Sigmoid colon (tissue), 7 donors: ENCODE measurements around the gene STRN4. TPM values are rescaled to one million over a fixed set of nuclear protein-coding genes. Genes with fewer than 3 reads are reported as not detected.
A peak's percentile ranks its signal among the peaks of the same experiment; 100 is the strongest.

Experiments used
- DNase-seq: peaks from one replicate; pipeline ENCODE4 v3.0.0-alpha.2; 2019
- H3K27ac ChIP-seq, 4 donors: fragments of 200-600 bp; sonication (generic); one replicate each; pipeline ENCODE4 v1.5.1; 2016 to 2019; ENCODE audit warnings: mild to moderate bottlenecking in 1 of 4
- H3K27me3 ChIP-seq, 3 donors: fragments of 200-600 bp; sonication (generic); one replicate each; pipeline ENCODE4 v1.5.1; 2019; ENCODE audit warnings: mild to moderate bottlenecking in 1 of 3
- H3K36me3 ChIP-seq, 4 donors: fragments of 200-600 bp; sonication (generic); one replicate each; pipeline ENCODE4 v1.5.1; 2016 to 2019
- H3K4me1 ChIP-seq, 4 donors: fragments of 200-600 bp; sonication (generic); one replicate each; pipeline ENCODE4 v1.5.1; 2017 to 2019
- H3K4me3 ChIP-seq, 4 donors: fragments of 200-600 bp; sonication (generic); one replicate each; pipeline ENCODE4 v1.5.1; 2017 to 2019; ENCODE audit warnings: mild to moderate bottlenecking in 2 of 4, moderate library complexity in 1 of 4
- H3K9me3 ChIP-seq, 4 donors: fragments of 200-600 bp in 3 of 4; sonication (generic) in 3 of 4; one replicate each; pipeline versions ENCODE4 v1.5.1 to v1.6.1; 2013 to 2019
- EP300 ChIP-seq, 4 donors: sonication (generic); formaldehyde crosslinking; IDR thresholded peaks; one replicate each; pipeline ENCODE4 v1.6.1; 2017; ENCODE audit warnings: antibody characterized with exemption in 4 of 4
- POLR2A ChIP-seq, 2 donors: fragments of 450-650 bp; IDR thresholded peaks; one replicate each; pipeline ENCODE4 v1.6.1; 2016; ENCODE audit warnings: antibody characterized with exemption in 2 of 2, mild to moderate bottlenecking in 2 of 2, moderate library complexity in 2 of 2
- POLR2AphosphoS5 ChIP-seq, 4 donors: sonication (generic); formaldehyde crosslinking; IDR thresholded peaks; one replicate each; pipeline ENCODE4 v1.6.1; 2017; ENCODE audit warnings: antibody characterized with exemption in 4 of 4
- WGBS, 2 donors: extraction: QIAGEN DNeasy Blood & Tissue Kit; methylation state at CpG; one replicate each; pipeline ENCODE4 v1.1.7; 2013; 5-methylcytosine and 5-hydroxymethylcytosine counted together
- intact Hi-C: fragments of 100-400 bp; cut with DNase I; formaldehyde crosslinking; loops from one replicate; pipeline ENCODE4 v1.15.1; 2023
- polyA plus RNA-seq, 3 donors: library from polyadenylated mRNA; stranded (reverse); fragments of 200-250 nt; gene quantifications; one replicate each; pipeline ENCODE4 v1.2.3, GENCODE V29; 2013
- total RNA-seq, 4 donors: library from RNA; depleted of rRNA; stranded (reverse); fragments of >200 nt; gene quantifications; one replicate each; pipeline ENCODE4 v1.1.0, GENCODE V29; 2016
- TF ChIP-seq, protein P1 (sequence below), 4 experiments: fragments of 450-650 bp in 3 of 4; fragments of 200-600 bp in 1 of 4; IDR thresholded peaks; one replicate each; pipeline ENCODE4 v1.5.1; 2016 to 2019; ENCODE audit warnings: antibody characterized with exemption in 4 of 4, mild to moderate bottlenecking in 3 of 4, moderate library complexity in 2 of 4
- donor health status: healthy with polysubstance abuse.
- donor health status: Bipolar disorder and iron deficiency.
- donor health status: healthy.

The STRN4 gene
- 10 to 100 TPM; 42.5 to 62.6 (median 49.7) TPM for total RNA-seq
- polyA plus RNA-seq, result 10 to 100 TPM; 45.0 to 63.4 (median 51.8) TPM

DNA sequence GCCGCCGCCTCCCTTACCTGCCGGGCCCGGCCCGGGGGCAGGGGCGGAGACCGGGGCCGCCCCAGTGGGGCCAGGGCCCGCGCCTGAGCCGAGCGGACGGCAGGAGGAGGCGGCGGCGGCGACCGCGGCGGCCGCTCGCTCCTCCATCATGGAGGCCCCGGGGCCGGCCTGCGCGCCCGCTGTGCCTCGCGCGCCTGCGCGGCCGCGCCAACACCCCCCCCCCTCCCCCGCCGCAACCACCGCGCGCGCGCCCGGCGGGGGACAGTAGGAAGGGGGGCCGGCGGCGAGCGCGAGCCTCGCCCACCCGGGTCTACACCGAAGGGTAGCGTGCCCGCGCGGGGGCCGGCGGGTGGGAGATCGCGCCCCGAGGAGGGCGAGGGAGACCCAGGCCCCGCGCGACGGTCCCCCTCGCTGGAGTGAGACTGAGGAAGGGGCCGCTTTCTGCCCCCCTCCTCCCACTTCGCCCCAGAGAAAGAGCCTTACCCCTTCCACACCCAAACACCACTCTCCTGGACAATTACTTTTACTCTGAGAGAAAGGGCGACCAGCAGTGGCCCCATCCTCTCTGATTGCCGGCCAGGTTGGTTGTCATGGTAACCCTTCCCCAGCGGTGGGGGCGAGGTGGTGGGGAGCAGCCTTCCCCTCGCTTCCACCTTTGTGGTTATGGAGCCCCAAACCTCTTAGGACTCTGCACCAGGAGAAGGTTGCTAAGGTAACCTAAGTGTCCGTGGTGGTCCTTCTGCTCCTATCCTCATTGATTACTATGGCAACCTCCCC is at the start of gene STRN4:
Gene STRN4, minus strand, starts transcription at position 170 of the 777 bp plus-strand sequence. Its CDS starts 20 bp downstream, at position 150.
- peak in 2 of 4 donors; percentile 36 to 43 for TF ChIP-seq POLR2AphosphoS5 (IDR thresholded peaks at IDR 0.05)
- TF ChIP-seq, protein P1, sequence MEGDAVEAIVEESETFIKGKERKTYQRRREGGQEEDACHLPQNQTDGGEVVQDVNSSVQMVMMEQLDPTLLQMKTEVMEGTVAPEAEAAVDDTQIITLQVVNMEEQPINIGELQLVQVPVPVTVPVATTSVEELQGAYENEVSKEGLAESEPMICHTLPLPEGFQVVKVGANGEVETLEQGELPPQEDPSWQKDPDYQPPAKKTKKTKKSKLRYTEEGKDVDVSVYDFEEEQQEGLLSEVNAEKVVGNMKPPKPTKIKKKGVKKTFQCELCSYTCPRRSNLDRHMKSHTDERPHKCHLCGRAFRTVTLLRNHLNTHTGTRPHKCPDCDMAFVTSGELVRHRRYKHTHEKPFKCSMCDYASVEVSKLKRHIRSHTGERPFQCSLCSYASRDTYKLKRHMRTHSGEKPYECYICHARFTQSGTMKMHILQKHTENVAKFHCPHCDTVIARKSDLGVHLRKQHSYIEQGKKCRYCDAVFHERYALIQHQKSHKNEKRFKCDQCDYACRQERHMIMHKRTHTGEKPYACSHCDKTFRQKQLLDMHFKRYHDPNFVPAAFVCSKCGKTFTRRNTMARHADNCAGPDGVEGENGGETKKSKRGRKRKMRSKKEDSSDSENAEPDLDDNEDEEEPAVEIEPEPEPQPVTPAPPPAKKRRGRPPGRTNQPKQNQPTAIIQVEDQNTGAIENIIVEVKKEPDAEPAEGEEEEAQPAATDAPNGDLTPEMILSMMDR (IDR thresholded peaks at IDR 0.05), result no peak
- H3K9me3 ChIP-seq, result no peaks in the 10 kb centered on the region
- no peaks in the 10 kb centered on the region for H3K27me3 ChIP-seq
- no peak for DNase-seq
- intact Hi-C loops, result loop anchor here (5.0 kb wide), 1 partner anchor 44 kb away; no protein-coding TSS in a partner anchor
- H3K27ac ChIP-seq, result peak within 1 kb of the TSS; percentile 86 to 97 (median 92)
- 1% methylated on average over 74 of the region's 74 CpGs for WGBS, 2 donors
- H3K4me3 ChIP-seq, result peak within 1 kb of the TSS; percentile 73 to 100 (median 96)
- peaks cover 0 to 49% (median 45%) of the 10 kb centered on the region in 4 donors for H3K4me1 ChIP-seq
- peaks cover 0 to 22% (median 5%) of the 10 kb centered on the region in 4 donors for H3K36me3 ChIP-seq

- Histone ChIP-seq H3K27ac (no peak overlapping the region), H3K36me3 (no peaks in the 10 kb centered on the region), H3K4me1 (peaks cover 0 to 20% (median 13%) of the 10 kb centered on the region in 4 donors), H3K9me3 (no peaks in the 10 kb centered on the region), H3K4me3 (no peak overlapping the region), H3K27me3 (no peaks in the 10 kb centered on the region)
- no peak for DNase-seq
- TF ChIP-seq EP300 (IDR thresholded peaks at IDR 0.05) (no peak), POLR2A (IDR thresholded peaks at IDR 0.05) (no peak), POLR2AphosphoS5 (IDR thresholded peaks at IDR 0.05) (no peak)
- TF ChIP-seq, protein P1 (IDR thresholded peaks at IDR 0.05), result no peak
- intact Hi-C loops, result no loop called here
- WGBS, 2 donors, result 40 to 71% methylated on average over 5 of the region's 5 CpGs
Observed at GRCh38 chr19:46791944-46792343, 45.7 kb upstream of the STRN4 start.

DNA sequence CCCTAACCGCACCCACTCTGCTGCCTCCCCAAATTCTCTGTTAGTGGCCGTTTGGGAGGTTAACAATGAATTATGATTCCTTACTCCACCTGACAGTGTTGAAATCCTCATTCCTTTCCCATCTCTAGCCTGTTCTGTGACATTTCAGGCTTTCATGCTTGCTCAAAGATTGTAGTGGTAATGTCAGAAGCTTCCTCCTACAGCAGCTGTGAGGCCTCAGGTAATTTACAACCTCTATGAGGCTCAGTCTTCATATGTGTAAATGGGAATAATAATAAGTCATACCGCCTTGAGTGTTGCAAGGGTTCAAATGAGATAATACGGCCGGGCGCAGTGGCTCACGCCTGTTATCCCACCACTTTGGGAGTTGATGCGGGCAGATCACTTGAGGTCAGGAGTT is 43.1 kb upstream of the STRN4 start:
- no peak for TF ChIP-seq POLR2AphosphoS5 (IDR thresholded peaks at IDR 0.05)
- no peak for TF ChIP-seq EP300 (IDR thresholded peaks at IDR 0.05)
- no peak for TF ChIP-seq POLR2A (IDR thresholded peaks at IDR 0.05)
- TF ChIP-seq, protein P1 (IDR thresholded peaks at IDR 0.05), result no peak
- intact Hi-C loops, result loop anchor here (10.0 kb wide), 1 partner anchor 45 kb away; no protein-coding TSS in a partner anchor
- no peaks in the 10 kb centered on the region for H3K36me3 ChIP-seq

DNA sequence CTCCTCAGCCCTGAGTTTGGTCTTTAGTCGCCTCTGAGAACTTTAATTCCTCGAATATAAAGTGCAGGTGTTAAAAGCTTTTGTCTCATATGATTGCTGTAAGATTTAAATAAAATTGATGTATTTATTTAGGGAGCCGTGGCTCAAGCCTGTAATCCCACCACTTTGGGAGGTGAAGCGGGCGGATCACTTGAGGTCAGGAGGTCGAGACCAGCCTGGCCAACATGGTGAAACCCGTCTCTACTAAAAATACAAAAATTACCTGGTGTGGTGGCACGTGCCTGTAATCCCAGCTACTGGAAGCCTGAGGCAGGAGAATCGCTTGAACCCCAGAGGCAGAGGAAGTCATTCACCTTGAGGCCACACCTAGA is 42.7 kb upstream of the STRN4 start:
- Histone ChIP-seq H3K27me3 (no peaks in the 10 kb centered on the region), H3K4me1 (peaks cover 0 to 50% (median 30%) of the 10 kb centered on the region in 4 donors), H3K36me3 (no peaks in the 10 kb centered on the region), H3K27ac (peak overlapping the region in 1 of 4 donors; percentile 39), H3K4me3 (peak overlapping the region in 3 of 4 donors; percentile 58 to 65 (median 60)), H3K9me3 (no peaks in the 10 kb centered on the region)
- DNase-seq, result no peak
- 71 to 75% methylated on average over 9 of the region's 9 CpGs for WGBS, 2 donors
- intact Hi-C loops, result loop anchor here (10.0 kb wide), 1 partner anchor 46 kb away; no protein-coding TSS in a partner anchor
- TF ChIP-seq POLR2AphosphoS5 (IDR thresholded peaks at IDR 0.05) (no peak), EP300 (IDR thresholded peaks at IDR 0.05) (no peak), POLR2A (IDR thresholded peaks at IDR 0.05) (no peak)
- TF ChIP-seq, protein P1 (IDR thresholded peaks at IDR 0.05), result no peak

More for the DNA sequence above, 43.1 kb upstream of the STRN4 start:
- no peak overlapping the region for H3K4me3 ChIP-seq
- no peaks in the 10 kb centered on the region for H3K9me3 ChIP-seq
- DNase-seq, result no peak
- 92 to 94% methylated on average over 8 of the region's 8 CpGs for WGBS, 2 donors
- no peak overlapping the region for H3K27ac ChIP-seq
- no peaks in the 10 kb centered on the region for H3K27me3 ChIP-seq
- H3K4me1 ChIP-seq, result peaks cover 0 to 46% (median 26%) of the 10 kb centered on the region in 4 donors
